Measurements from ENCODE around the gene ARHGAP15.

The ARHGAP15 gene

DNA sequence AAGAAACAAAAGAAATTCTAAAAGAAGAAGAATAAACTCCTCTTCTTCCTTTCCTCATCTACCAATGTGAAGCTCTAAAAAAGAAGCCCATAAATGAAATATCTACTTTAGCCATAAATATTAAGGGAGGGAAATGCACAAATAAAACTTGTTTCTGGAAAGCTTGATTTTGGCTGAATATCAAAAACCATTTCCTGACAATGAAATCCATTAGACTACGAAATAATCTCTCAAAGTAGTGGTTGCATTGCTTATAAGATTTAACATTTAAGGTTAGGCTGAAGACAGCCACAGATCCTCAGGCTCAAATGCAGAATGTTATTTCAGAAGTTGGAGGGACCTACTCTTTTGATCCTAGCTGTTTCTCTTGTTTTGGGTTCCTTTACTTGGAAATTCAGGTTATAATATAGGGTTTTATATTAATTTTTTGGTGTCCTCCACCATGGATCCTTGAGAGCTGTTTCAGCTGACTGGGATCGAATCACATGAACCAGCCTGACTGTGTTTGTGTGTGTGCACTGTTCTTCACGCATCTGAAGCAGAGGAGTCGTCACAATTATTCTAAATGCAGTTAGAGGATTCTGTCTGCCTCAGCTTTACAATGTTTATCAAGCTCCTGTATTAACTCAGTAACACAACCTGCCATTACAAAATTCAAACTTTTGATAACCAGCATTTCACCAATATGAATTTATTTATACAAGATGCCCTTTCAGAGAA, 474.8 kb downstream of the ARHGAP15 start:
- peak in 1 of 3 experiments; percentile 7 for DNase-seq

DNA sequence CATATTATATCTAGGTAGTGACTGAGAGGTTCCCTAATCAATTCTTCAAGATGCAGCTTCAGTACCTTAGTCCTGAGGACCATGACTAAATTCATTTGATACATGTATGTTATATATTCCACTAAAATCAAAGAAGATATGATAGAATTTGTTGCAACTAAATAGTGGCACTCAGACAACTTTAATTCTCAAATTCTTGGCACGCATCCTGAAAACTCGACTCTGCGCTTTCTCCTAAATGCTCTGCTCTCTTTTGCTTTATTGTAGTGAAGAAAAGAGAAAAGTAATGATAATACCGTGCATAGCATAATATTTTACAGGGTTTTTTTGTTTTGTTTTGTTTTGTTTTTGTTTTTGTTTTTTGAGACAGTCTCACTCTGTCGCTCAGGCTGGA, 475.3 kb downstream of the ARHGAP15 start:
- no peak for DNase-seq

DNA sequence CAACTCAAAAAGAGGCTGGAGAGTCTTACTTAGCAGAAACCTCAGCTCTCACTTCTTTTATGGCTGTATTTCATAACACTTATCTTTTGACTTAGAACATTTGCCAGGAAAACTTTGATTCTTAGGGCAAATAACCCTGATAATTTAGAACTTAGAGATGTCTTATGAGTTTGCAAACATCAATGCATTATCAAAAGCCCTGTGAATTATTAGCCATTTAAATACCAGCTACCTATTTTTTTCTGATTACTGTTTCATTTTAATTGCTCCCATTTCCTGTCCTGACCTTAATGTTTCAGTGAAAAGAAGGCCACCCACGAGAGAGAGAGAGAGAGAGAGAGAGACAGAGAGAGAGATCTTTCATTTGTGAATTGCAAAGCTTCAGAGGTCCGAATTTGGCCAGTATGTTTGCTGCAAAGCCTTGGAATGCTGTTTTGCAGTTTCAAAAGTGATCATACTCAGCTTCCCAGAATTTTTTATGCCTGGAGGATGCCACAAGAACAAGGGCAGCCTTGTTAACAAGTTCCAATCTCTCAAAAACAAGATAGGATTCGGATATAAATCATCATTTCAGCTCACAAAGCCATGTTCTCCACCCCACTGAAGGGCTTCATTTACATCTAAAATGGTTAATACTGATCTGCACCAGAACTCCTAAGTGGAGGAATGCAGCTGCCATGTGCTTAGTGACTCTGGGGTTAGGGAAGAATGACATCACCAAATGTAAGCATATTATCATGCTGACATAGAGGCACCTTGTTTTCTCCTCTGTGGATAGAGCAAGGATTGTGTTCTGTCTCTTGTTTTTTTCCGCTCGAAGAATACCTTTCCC, 478.2 kb downstream of the ARHGAP15 start:
- peak in 1 of 3 experiments; percentile 12 for DNase-seq

DNA sequence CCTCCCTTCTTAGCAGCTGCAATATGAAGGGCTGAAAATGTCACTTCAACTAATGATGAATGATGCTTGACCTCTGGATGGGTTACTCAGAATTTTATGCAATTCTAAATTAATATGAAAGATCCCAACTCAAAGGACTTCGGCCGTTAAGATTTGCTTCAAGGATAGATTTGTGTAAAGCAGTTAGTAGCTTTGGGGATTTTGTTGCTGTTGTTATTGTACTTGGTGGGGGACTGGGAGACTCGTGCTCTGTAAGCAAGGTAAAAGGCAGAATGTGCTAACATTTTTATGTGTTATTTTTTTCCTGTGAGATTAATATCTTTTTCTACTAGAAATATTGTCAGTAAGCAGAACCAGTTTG, 478.8 kb downstream of the ARHGAP15 start:
- DNase-seq, result peak in 2 of 3 experiments; percentile 30 to 58

GRCh38 chr2:143608758-143609157, 479.5 kb downstream of the ARHGAP15 start:
- DNase-seq, result peak in 1 of 3 experiments; percentile 16

DNA sequence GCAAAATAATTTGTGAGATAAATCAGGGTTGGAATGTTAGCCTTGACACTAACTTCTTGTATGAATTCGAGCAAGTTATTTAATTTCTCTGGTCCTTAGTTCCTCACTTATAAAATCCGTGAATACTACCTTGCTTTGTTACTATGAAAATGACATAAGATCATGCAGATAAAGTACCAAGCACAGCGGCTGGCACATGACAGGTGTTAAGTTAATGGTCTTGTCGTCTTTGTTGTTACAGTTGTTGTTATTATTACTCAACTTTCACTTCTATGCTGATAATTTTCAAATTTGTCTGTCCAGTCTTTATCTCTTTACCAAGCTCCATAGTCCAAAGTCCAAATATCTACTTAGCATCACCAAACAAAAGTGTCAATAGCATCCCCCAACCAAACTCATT, 482.1 kb downstream of the ARHGAP15 start:
- DNase-seq, result no peak

DNA sequence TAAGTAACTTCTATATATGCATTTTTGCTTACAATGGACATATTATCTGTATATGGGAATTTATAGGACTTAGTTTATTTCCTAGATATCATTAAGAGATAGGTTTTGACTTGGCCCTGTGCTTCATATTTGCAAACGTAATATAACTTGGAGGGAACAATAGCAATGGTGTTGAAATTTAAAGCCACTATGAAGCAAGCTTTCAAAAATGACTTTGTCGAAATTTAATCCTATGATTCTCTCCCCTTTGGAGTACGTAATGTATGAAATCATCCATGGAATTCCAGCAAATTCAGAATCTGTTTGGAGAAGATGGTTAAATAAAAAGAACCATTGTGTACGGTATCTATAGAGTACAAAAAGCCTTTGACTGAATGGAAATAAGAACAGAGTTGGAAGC, 486.3 kb downstream of the ARHGAP15 start:
- no peak for DNase-seq

- DNase-seq, result no peak
Observed at GRCh38 chr2:143616452-143616851, 487.2 kb downstream of the ARHGAP15 start.

DNA sequence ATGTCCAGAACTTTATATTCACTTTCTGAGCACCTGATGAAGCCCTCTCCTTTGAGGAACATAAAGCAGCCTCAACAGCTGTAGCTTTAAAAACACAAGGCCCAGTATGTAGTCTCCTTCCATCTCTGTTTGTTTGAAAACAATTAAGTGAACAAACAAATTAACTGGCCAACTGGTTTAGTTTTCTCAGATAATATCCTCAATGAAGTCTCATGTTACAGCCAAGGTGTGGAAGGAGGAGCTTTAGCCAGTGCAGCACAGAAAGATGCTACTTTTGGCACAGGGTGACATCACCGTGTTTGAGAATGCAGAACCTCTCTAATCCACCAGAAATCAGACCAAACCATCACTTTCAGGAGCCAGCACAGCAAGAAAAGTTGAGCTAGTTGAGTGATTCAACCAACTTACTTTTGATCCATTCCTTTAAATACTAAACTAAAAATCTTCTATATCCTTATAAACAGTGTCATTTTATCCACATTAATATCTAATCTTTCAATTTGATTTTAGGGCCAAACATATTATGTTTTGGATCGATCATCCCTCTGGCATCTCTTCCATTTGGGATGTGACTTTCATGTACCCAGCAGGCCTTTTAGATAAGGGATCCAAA, 488.7 kb downstream of the ARHGAP15 start:
- DNase-seq, result peak in 1 of 3 experiments; percentile 78

DNA sequence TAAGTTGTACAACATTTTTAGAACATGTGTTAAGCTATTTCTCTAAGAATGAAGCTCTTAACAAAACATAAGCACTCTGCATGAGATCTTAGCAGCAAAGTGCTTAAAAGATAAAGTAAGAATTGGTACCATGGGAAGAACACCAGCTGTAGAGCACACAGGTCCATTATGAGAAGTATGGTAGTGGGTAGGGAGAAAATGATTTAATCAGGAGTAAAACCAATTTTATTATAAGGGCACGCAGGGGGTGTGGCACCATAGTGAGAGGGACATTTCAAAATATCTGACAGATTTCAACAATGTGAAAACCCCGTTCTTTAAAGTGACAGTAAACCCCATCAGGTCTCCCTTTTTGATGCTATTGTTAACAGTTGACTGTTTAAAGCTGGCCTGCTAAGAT, 492.9 kb downstream of the ARHGAP15 start:
- no peak for DNase-seq

- DNase-seq, result peak in 1 of 3 experiments; percentile 31
Observed at GRCh38 chr2:143623231-143623908, 494.2 kb downstream of the ARHGAP15 start.

DNA sequence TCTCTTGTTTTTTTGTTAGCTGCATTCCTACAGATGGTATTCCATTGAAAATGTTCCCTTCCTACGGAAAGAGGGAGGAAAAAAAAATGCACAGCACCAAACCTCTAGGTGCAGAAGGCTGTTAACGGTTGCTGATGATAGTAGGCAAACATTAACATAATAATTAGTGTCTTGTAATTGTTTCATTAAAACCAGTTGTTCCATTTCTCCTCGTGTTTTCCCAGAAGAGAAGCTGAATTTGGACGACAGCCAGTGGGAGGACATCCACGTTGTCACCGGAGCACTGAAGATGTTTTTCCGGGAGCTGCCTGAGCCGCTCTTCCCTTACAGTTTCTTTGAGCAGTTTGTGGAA, 494.7 kb downstream of the ARHGAP15 start:
- peak in 2 of 3 experiments; percentile 34 to 71 for DNase-seq

GRCh38 chr2:143629340-143629739, 500.1 kb downstream of the ARHGAP15 start:
- DNase-seq, result no peak

DNA sequence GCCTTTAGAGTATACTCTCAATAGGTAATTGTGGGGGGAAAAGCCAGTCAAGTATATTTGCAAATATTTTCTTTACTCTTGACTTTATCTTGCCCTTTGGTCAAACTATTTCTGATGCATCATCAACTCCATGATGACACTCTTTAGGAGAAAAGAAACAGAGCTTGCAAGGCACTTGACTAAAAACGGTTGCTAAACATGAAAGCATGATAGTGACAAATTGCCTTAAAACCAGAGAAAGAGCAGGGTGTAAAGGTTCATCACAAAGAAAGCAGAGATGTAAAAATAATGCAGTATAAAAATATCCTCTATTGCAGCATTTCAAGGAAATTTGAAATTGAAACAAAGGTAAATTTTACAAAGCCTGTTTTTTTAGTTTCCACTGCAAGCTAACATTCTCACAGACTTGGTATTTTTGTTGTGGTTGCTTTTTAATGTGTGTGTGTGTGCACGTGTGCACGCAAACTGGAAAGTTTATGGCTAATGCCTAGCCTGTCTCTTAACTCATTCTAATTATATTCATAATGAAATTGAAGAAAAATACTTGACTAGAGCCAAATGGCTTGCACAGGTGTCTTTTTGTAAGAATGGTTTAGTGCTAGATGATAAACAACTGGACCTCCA, 503.6 kb downstream of the ARHGAP15 start:
- DNase-seq, result peak in 2 of 3 experiments; percentile 46 to 85

DNA sequence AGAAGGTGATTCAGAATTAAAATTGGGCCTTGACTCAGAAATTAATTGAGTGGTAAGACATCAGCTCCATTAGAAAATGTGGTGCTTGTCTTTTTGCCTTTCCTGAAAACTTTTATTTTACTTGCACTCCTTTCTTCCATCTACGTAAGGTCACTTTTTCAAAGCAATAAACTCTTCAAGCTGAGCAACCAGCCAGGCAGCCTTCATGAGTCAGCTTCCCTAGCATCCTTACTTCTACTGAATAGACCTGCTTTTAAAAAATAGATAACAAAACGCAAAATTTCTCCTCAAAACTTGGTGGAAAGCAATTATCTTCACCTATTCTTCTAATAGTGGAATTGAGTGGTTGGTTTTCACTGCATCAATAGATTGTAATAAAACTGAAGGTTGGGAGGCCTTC, 504.2 kb downstream of the ARHGAP15 start:
- peak in 1 of 3 experiments; percentile 37 for DNase-seq

DNA sequence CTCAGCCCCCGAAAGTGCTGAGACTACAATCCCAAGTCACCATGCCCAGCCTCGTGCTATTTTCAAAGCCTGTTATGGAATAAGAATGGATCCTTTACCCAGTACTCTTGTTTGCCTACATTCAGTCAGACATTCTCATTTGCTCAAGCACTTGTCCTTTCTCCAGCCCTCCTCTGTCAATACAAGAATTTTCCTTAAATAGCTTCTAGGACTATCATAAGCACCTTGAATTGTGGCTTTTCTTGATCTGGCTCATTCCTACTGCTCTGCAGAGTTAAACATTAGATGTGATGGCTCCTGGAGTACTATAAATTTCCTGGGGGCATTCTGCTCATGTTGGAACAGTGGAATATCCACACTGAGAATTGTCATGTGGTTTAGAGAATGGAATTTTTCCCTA, 506.1 kb downstream of the ARHGAP15 start:
- DNase-seq, result peak in 1 of 3 experiments; percentile 16

DNA sequence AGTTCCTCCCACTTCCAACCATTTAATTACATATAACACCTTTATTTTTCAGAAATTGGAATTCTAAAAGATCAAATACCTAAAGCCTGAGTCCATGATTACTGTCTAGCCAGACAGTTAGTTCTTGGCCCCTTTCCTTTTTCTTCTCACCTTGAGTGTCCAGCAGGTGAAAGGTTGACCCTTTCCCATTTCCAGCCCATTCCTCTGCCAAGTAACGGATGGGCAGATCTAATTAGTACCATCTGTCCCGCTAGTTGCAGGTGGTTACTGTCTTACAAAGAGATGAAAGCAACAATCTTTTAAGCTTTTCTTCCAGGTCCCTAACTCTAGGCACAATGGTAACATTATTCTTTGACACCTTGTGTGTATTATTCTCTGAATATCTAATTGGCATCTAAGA, 506.7 kb downstream of the ARHGAP15 start:
- DNase-seq, result no peak

DNA sequence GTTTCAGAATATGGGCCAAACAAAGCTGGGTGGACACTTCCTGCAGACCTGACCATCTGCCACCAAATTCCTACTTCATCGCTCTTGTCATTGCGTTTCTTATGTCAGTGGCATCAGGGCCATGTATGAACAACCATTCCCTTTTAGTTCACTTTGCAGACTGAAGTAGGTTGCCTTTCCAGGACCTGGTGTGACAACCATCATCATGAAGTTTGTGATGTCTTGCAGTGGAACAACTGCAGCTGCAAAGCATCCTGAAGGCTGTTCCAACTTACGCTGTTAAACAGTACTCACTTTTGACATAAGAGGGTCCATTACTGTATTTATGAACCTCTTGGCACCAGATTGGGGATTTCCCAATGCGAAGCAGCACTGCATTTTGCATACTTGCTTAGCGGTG, 511.6 kb downstream of the ARHGAP15 start:
- DNase-seq, result no peak

- no peak for DNase-seq
Observed at GRCh38 chr2:143645921-143646645, 516.9 kb downstream of the ARHGAP15 start.

DNA sequence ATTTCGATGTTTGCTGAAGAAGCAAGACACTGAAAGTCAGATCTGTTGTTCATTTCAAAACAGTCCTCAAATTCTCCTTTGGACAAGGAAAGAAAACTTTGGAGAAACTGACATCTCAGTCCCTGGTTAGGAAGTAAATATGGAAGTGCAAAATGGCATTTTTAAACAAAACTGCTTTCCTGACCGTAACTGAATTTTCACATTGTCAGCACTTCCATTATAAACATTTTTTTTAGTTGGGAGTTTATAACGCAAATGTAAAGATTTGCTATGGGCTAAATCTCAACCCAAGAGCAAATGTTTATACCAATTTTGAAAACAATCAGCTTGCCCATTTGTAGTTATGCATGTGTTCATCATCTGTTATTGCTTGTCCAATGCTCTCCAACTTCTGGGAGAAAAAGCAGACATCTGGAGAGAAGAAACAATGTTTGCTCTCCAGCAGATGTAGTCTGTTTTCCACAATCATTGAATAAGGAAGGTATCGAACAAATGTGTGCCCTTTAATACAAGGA, 520.1 kb downstream of the ARHGAP15 start:
- no peak for DNase-seq

GRCh38 chr2:143652692-143653091, 523.5 kb downstream of the ARHGAP15 start:
- DNase-seq, result no peak

GRCh38 chr2:143668234-143668633, 539.0 kb downstream of the ARHGAP15 start:
- DNase-seq, result peak in 1 of 3 experiments; percentile 15

Data from NCI-H1417 (cell line).